Cardiac fibroblast (primary cell): ENCODE results near the gene RBPJ.
A peak's percentile ranks its signal among the peaks of the same experiment; 100 is the strongest.
"Not testable (repeated sequence)": the region's sequence is repeated elsewhere in the genome, so short reads cannot be mapped to it uniquely, and the experiment has no call there.

Experiments used
- DNase-seq, 2 donors: peaks; one replicate each; pipeline versions ENCODE4 v3.0.0 to v3.0.0-alpha.2; 2010; ENCODE audit warnings: low read depth in 2 of 2
- H3K4me3 ChIP-seq, 2 donors: replicated peaks in 1 of 2; 1 replicate in 1 of 2; 2 replicates in 1 of 2; pipeline ENCODE4 v1.5.1; 2011; ENCODE audit warnings: low read depth in 2 of 2, low read length in 2 of 2, mild to moderate bottlenecking in 2 of 2, moderate library complexity in 1 of 2
- CTCF ChIP-seq: IDR thresholded peaks from one replicate; pipeline ENCODE4 v1.5.1; 2011; ENCODE audit warnings: low read depth, mild to moderate bottlenecking, low read length, inconsistent platforms

Gene RBPJ

DNA sequence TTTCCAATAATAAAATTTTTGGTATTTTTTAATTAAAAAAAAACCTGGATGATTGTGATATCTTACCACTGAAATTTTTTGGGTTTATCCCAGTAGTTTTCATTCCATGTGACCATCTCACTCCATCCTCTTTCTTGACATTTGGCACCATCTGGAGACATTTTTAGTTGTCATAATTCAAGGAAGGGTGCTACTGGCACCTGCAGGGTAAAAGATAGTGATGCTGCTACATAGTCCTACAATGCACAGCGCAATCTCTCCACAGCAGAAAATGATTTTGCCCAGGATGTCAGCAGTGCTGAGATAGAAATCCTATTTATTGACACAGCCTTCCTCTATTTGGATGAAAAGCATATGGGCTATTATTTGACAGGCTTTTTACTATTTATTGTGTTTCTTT is 79.3 kb downstream of the RBPJ start:
- TF ChIP-seq CTCF, result no peak
- H3K4me3 ChIP-seq, result no peak overlapping the region
- no peak for DNase-seq

- DNase-seq, result not testable (repeated sequence)
These were observed 81.2 kb downstream of the RBPJ start for GRCh38 chr4:26402017-26402416.

DNA sequence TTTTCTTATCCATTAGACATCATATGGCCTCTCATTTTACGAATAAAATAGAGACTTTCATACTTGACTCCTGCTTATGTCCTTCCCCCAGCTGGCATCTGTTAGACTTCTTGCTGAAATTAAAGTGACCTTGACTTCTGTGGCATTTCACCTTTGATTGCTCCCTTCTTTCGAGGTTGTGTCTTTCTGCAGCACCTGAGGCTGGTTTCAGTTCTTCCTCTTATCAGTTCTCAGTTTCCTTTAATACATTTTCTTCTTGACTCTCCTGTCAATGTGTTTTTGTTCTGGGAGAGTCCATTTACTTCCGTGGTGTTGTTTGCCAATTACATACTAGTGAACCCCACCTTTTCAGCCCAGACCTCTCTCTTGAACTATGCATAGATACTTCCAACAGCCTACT is 81.6 kb downstream of the RBPJ start:
- DNase-seq, result no peak
- no peak for TF ChIP-seq CTCF
- H3K4me3 ChIP-seq, result no peak overlapping the region

More at GRCh38 chr4:26402017-26402416, 81.2 kb downstream of the RBPJ start:
- H3K4me3 ChIP-seq, result not testable (repeated sequence)

- no peak overlapping the region for H3K4me3 ChIP-seq
- DNase-seq, result no peak
- TF ChIP-seq CTCF, result no peak
These were observed 84.0 kb downstream of the RBPJ start for GRCh38 chr4:26404743-26405206.

DNA sequence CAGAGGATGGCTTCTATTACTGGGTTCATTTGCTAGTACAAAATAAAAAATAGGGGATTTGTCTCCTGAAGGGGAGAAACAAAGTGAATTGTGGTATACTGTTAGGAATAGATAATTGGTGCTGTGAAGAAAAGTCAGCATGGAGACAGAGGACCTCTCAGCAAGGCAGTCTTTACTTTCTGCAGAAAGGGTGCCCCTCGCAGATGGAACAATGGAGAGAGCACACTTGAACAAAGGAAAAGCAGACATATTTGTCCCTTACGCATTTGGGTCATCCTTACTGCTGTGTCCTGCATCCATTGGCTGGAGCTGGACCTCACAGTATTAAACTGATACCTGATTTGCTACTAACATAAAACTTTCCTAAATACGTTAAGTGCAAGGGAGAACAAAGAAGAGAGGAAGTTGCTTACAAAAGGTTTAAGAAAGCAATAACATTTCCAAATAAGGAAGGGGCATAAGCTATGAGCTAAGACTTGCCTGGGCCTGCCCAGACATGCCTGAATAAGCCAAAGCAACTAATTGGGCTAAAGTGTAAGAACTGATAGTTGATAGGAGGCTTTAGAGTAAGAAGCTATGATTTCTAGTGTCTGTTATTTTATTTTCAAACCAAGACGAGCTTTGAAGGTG is 85.6 kb downstream of the RBPJ start:
- no peak overlapping the region for H3K4me3 ChIP-seq
- DNase-seq, result peak in 1 of 2 donors; percentile 36
- TF ChIP-seq CTCF, result no peak

- H3K4me3 ChIP-seq, result no peak overlapping the region
- TF ChIP-seq CTCF, result no peak
- no peak for DNase-seq
These were observed 86.7 kb downstream of the RBPJ start for GRCh38 chr4:26407476-26407875.

DNA sequence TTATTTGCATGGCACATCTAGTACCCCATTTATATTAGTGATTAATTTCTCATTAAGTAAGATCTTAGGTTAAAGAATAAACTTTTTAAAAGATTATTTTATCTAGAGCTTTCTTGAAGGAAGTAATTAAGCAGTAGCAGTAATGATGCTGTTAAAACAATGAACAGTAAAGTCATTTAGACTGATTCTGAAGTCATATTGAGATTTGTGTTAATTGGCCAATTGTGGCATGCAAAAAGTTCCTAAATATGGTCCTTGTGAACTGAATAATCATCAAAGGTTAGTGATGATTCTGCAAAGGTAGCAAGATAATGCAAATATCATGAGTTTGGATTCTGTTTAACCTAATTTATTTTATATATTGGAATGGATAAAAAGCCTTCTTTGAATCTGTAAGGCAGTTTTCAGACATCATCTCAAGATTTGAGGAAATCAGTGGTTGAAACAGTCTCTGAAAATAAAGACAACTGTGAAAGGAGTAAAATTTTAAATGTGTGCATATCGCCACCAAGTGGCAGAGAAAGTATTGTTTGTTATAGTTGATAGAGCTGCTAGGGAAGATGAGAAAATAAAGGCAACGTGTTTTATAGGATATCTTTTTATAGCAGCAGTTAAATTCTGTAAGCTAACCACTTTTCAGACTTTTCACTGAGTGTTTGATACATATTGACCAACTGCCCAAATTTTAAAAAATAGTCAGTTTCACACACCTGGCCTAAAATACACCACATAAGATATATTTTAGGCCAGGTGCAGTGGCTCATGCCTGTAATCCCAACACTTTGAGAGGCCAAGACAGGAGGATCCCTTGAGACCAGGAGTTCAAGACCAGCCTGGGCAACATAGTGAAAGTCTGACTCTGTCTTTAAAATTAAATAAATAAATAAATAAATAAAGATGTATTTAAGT is 89.8 kb downstream of the RBPJ start:
- no peak overlapping the region for H3K4me3 ChIP-seq
- peak; percentile 73 to 77 for DNase-seq
- TF ChIP-seq CTCF, result peak; percentile 54
